Measurements from ENCODE around the gene LYPD8. TPM values are rescaled to one million over a fixed set of nuclear protein-coding genes. Genes with fewer than 3 reads are reported as not detected.

LYPD8 gene
- total and polyA plus RNA-seq, 2 donors: 0.05 to 0.34 TPM

GRCh38 chr1:248736977-248737376 lies 18.6 kb downstream of the LYPD8 start:
- H3K27me3 ChIP-seq (ENCODE audit: control insufficient read depth in 2 of 2, insufficient read depth in 1 of 2, low read length in 1 of 2): no peaks in the 10 kb centered on the region
- H3K27ac ChIP-seq (ENCODE audit: low read depth in 1 of 2, low read length in 1 of 2): no peak overlapping the region
- 89% methylated on average over 4 of the region's 4 CpGs for WGBS

GRCh38 chr1:248733566-248733965 lies 22.0 kb downstream of the LYPD8 start:
- no peaks in the 10 kb centered on the region for H3K27me3 ChIP-seq (ENCODE audit: control insufficient read depth in 2 of 2, insufficient read depth in 1 of 2, low read length in 1 of 2)
- 89% methylated on average over 5 of the region's 5 CpGs for WGBS
- H3K9me3 ChIP-seq (ENCODE audit: control insufficient read depth in 2 of 2, insufficient read depth in 1 of 2, low read length in 1 of 2): peaks cover 0 to 3% of the 10 kb centered on the region in 2 donors
- no peak overlapping the region for H3K4me3 ChIP-seq (ENCODE audit: low read length in 2 of 2)
- no peaks in the 10 kb centered on the region for H3K4me1 ChIP-seq (ENCODE audit: control insufficient read depth in 2 of 2, insufficient read depth in 2 of 2, low read length in 2 of 2)
- H3K36me3 ChIP-seq (ENCODE audit: control insufficient read depth in 2 of 2, insufficient read depth in 2 of 2, low read length in 1 of 2): no peaks in the 10 kb centered on the region
- DNase-seq (ENCODE audit: low read depth in 6 of 9, low spot score in 9 of 9): no peak
- H3K27ac ChIP-seq (ENCODE audit: low read depth in 1 of 2, low read length in 1 of 2): no peak overlapping the region

More at GRCh38 chr1:248736977-248737376, 18.6 kb downstream of the LYPD8 start:
- H3K36me3 ChIP-seq (ENCODE audit: control insufficient read depth in 2 of 2, insufficient read depth in 2 of 2, low read length in 1 of 2): no peaks in the 10 kb centered on the region
- no peaks in the 10 kb centered on the region for H3K4me1 ChIP-seq (ENCODE audit: control insufficient read depth in 2 of 2, insufficient read depth in 2 of 2, low read length in 2 of 2)
- H3K9me3 ChIP-seq (ENCODE audit: control insufficient read depth in 2 of 2, insufficient read depth in 1 of 2, low read length in 1 of 2): peaks cover 0 to 12% of the 10 kb centered on the region in 2 donors
- no peak overlapping the region for H3K4me3 ChIP-seq (ENCODE audit: low read length in 2 of 2)
- no peak for DNase-seq (ENCODE audit: low read depth in 6 of 9, low spot score in 9 of 9)

GRCh38 chr1:248730507-248731335 lies 24.8 kb downstream of the LYPD8 start:
- H3K36me3 ChIP-seq (ENCODE audit: control insufficient read depth in 2 of 2, insufficient read depth in 2 of 2, low read length in 1 of 2): no peaks in the 10 kb centered on the region
- no peaks in the 10 kb centered on the region for H3K4me1 ChIP-seq (ENCODE audit: control insufficient read depth in 2 of 2, insufficient read depth in 2 of 2, low read length in 2 of 2)
- no peak overlapping the region for H3K4me3 ChIP-seq (ENCODE audit: low read length in 2 of 2)
- peaks cover 0 to 3% of the 10 kb centered on the region in 2 donors for H3K9me3 ChIP-seq (ENCODE audit: control insufficient read depth in 2 of 2, insufficient read depth in 1 of 2, low read length in 1 of 2)
- no peaks in the 10 kb centered on the region for H3K27me3 ChIP-seq (ENCODE audit: control insufficient read depth in 2 of 2, insufficient read depth in 1 of 2, low read length in 1 of 2)
- no peak overlapping the region for H3K27ac ChIP-seq (ENCODE audit: low read depth in 1 of 2, low read length in 1 of 2)
- WGBS: 87% methylated on average over 13 of the region's 13 CpGs
- DNase-seq (ENCODE audit: low read depth in 6 of 9, low spot score in 9 of 9): no peak

- 56% methylated on average over 3 of the region's 3 CpGs for WGBS
- H3K27me3 ChIP-seq (ENCODE audit: control insufficient read depth in 2 of 2, insufficient read depth in 1 of 2, low read length in 1 of 2): no peaks in the 10 kb centered on the region
- peaks cover 0 to 11% of the 10 kb centered on the region in 2 donors for H3K9me3 ChIP-seq (ENCODE audit: control insufficient read depth in 2 of 2, insufficient read depth in 1 of 2, low read length in 1 of 2)
- H3K4me1 ChIP-seq (ENCODE audit: control insufficient read depth in 2 of 2, insufficient read depth in 2 of 2, low read length in 2 of 2): no peaks in the 10 kb centered on the region
- DNase-seq (ENCODE audit: low read depth in 6 of 9, low spot score in 9 of 9): no peak
- H3K4me3 ChIP-seq (ENCODE audit: low read length in 2 of 2): no peak overlapping the region
- H3K27ac ChIP-seq (ENCODE audit: low read depth in 1 of 2, low read length in 1 of 2): no peak overlapping the region
- H3K36me3 ChIP-seq (ENCODE audit: control insufficient read depth in 2 of 2, insufficient read depth in 2 of 2, low read length in 1 of 2): no peaks in the 10 kb centered on the region
Observed at GRCh38 chr1:248714248-248714647, 41.3 kb downstream of the LYPD8 start.

GRCh38 chr1:248710305-248710900 lies 45.2 kb downstream of the LYPD8 start:
- no peak for DNase-seq (ENCODE audit: low read depth in 6 of 9, low spot score in 9 of 9)
- H3K9me3 ChIP-seq (ENCODE audit: control insufficient read depth in 2 of 2, insufficient read depth in 1 of 2, low read length in 1 of 2): peaks cover 0 to 11% of the 10 kb centered on the region in 2 donors
- WGBS: 83% methylated on average over 4 of the region's 4 CpGs
- no peak overlapping the region for H3K27ac ChIP-seq (ENCODE audit: low read depth in 1 of 2, low read length in 1 of 2)
- no peaks in the 10 kb centered on the region for H3K36me3 ChIP-seq (ENCODE audit: control insufficient read depth in 2 of 2, insufficient read depth in 2 of 2, low read length in 1 of 2)
- H3K4me3 ChIP-seq (ENCODE audit: low read length in 2 of 2): no peak overlapping the region
- H3K4me1 ChIP-seq (ENCODE audit: control insufficient read depth in 2 of 2, insufficient read depth in 2 of 2, low read length in 2 of 2): no peaks in the 10 kb centered on the region
- H3K27me3 ChIP-seq (ENCODE audit: control insufficient read depth in 2 of 2, insufficient read depth in 1 of 2, low read length in 1 of 2): no peaks in the 10 kb centered on the region

GRCh38 chr1:248704606-248705005 lies 51.0 kb downstream of the LYPD8 start:
- 96% methylated on average over 2 of the region's 2 CpGs for WGBS

GRCh38 chr1:248703674-248704073 lies 51.9 kb downstream of the LYPD8 start:
- no peak for DNase-seq (ENCODE audit: low read depth in 6 of 9, low spot score in 9 of 9)
- Histone ChIP-seq H3K27ac (ENCODE audit: low read depth in 1 of 2, low read length in 1 of 2) (no peak overlapping the region), H3K9me3 (ENCODE audit: control insufficient read depth in 2 of 2, insufficient read depth in 1 of 2, low read length in 1 of 2) (no peaks in the 10 kb centered on the region), H3K36me3 (ENCODE audit: control insufficient read depth in 2 of 2, insufficient read depth in 2 of 2, low read length in 1 of 2) (no peaks in the 10 kb centered on the region), H3K4me3 (ENCODE audit: low read length in 2 of 2) (no peak overlapping the region), H3K27me3 (ENCODE audit: control insufficient read depth in 2 of 2, insufficient read depth in 1 of 2, low read length in 1 of 2) (no peaks in the 10 kb centered on the region), H3K4me1 (ENCODE audit: control insufficient read depth in 2 of 2, insufficient read depth in 2 of 2, low read length in 2 of 2) (no peaks in the 10 kb centered on the region)
- WGBS: 68% methylated on average over 2 of the region's 2 CpGs

More at GRCh38 chr1:248704606-248705005, 51.0 kb downstream of the LYPD8 start:
- no peaks in the 10 kb centered on the region for H3K27me3 ChIP-seq (ENCODE audit: control insufficient read depth in 2 of 2, insufficient read depth in 1 of 2, low read length in 1 of 2)
- no peaks in the 10 kb centered on the region for H3K4me1 ChIP-seq (ENCODE audit: control insufficient read depth in 2 of 2, insufficient read depth in 2 of 2, low read length in 2 of 2)
- no peak for DNase-seq (ENCODE audit: low read depth in 6 of 9, low spot score in 9 of 9)
- H3K36me3 ChIP-seq (ENCODE audit: control insufficient read depth in 2 of 2, insufficient read depth in 2 of 2, low read length in 1 of 2): no peaks in the 10 kb centered on the region
- H3K4me3 ChIP-seq (ENCODE audit: low read length in 2 of 2): no peak overlapping the region
- H3K27ac ChIP-seq (ENCODE audit: low read depth in 1 of 2, low read length in 1 of 2): no peak overlapping the region
- peaks cover 0 to 1% of the 10 kb centered on the region in 2 donors for H3K9me3 ChIP-seq (ENCODE audit: control insufficient read depth in 2 of 2, insufficient read depth in 1 of 2, low read length in 1 of 2)

GRCh38 chr1:248702714-248703113 lies 52.8 kb downstream of the LYPD8 start, which contains the start of gene OR14I1:
TSS of gene OR14I1 (minus strand) at chr1:248702766.
- Histone ChIP-seq H3K4me1 (ENCODE audit: control insufficient read depth in 2 of 2, insufficient read depth in 2 of 2, low read length in 2 of 2) (no peaks in the 10 kb centered on the region), H3K27me3 (ENCODE audit: control insufficient read depth in 2 of 2, insufficient read depth in 1 of 2, low read length in 1 of 2) (no peaks in the 10 kb centered on the region), H3K4me3 (ENCODE audit: low read length in 2 of 2) (no peak within 1 kb of the TSS), H3K27ac (ENCODE audit: low read depth in 1 of 2, low read length in 1 of 2) (no peak within 1 kb of the TSS), H3K9me3 (ENCODE audit: control insufficient read depth in 2 of 2, insufficient read depth in 1 of 2, low read length in 1 of 2) (no peaks in the 10 kb centered on the region), H3K36me3 (ENCODE audit: control insufficient read depth in 2 of 2, insufficient read depth in 2 of 2, low read length in 1 of 2) (no peaks in the 10 kb centered on the region)
- DNase-seq (ENCODE audit: low read depth in 6 of 9, low spot score in 9 of 9): no peak
- WGBS: 95% methylated on average over 1 of the region's 1 CpG

GRCh38 chr1:248699099-248699498 lies 56.5 kb downstream of the LYPD8 start:
- no peak overlapping the region for H3K4me3 ChIP-seq (ENCODE audit: low read length in 2 of 2)
- peaks cover 0 to 4% of the 10 kb centered on the region in 2 donors for H3K9me3 ChIP-seq (ENCODE audit: control insufficient read depth in 2 of 2, insufficient read depth in 1 of 2, low read length in 1 of 2)
- no peaks in the 10 kb centered on the region for H3K36me3 ChIP-seq (ENCODE audit: control insufficient read depth in 2 of 2, insufficient read depth in 2 of 2, low read length in 1 of 2)
- H3K4me1 ChIP-seq (ENCODE audit: control insufficient read depth in 2 of 2, insufficient read depth in 2 of 2, low read length in 2 of 2): no peaks in the 10 kb centered on the region
- H3K27me3 ChIP-seq (ENCODE audit: control insufficient read depth in 2 of 2, insufficient read depth in 1 of 2, low read length in 1 of 2): no peaks in the 10 kb centered on the region
- no peak overlapping the region for H3K27ac ChIP-seq (ENCODE audit: low read depth in 1 of 2, low read length in 1 of 2)
- DNase-seq (ENCODE audit: low read depth in 6 of 9, low spot score in 9 of 9): no peak
- WGBS: 92% methylated on average over 1 of the region's 1 CpG
